ENCODE measurements around the gene SP100.
A peak's percentile ranks its signal among the peaks of the same experiment; 100 is the strongest.

SP100 gene

GRCh38 chr2:230416061-230416721 is at the start of gene SP100:
SP100 (plus strand) TSS chr2:230416201; CDS start chr2:230416297, 96 bp downstream.
- TF ChIP-seq EP300 (IDR thresholded peaks at IDR 0.05; ENCODE audit: borderline replicate concordance), result no peak
- no peak for TF ChIP-seq TEAD4 (IDR thresholded peaks at IDR 0.05)
- TF ChIP-seq ZBTB7A (IDR thresholded peaks at IDR 0.05; ENCODE audit: low read depth), result no peak
- no peak for TF ChIP-seq CEBPB (IDR thresholded peaks at IDR 0.05)

GRCh38 chr2:230382108-230382507 is 33.9 kb upstream of the SP100 start:
- TF ChIP-seq EGR1 (IDR thresholded peaks at IDR 0.05), result no peak
- no peak for TF ChIP-seq EP300 (IDR thresholded peaks at IDR 0.05; ENCODE audit: borderline replicate concordance)
- TF ChIP-seq TAF1 (IDR thresholded peaks at IDR 0.05; ENCODE audit: low read depth), result no peak
- TF ChIP-seq TCF12 (IDR thresholded peaks at IDR 0.05; ENCODE audit: low read depth), result no peak
- no peak for TF ChIP-seq REST (IDR thresholded peaks at IDR 0.05; ENCODE audit: low read depth)
- TF ChIP-seq USF1 (IDR thresholded peaks at IDR 0.05), result no peak
- no peak for TF ChIP-seq TEAD4 (IDR thresholded peaks at IDR 0.05)
- TF ChIP-seq YY1 (IDR thresholded peaks at IDR 0.05; ENCODE audit: low read depth), result no peak
- no peak for TF ChIP-seq NFIC (IDR thresholded peaks at IDR 0.05)
- TF ChIP-seq FOXM1 (IDR thresholded peaks at IDR 0.05; ENCODE audit: borderline replicate concordance, low read depth), result no peak
- TF ChIP-seq MAX (IDR thresholded peaks at IDR 0.05), result no peak
- no peak for TF ChIP-seq CEBPB (IDR thresholded peaks at IDR 0.05)
- no peak for TF ChIP-seq ZBTB7A (IDR thresholded peaks at IDR 0.05; ENCODE audit: low read depth)
- TF ChIP-seq CREB1 (IDR thresholded peaks at IDR 0.05; ENCODE audit: low read depth), result no peak

GRCh38 chr2:230383453-230383852 is 32.5 kb upstream of the SP100 start:
- peak; percentile 65 for TF ChIP-seq REST (IDR thresholded peaks at IDR 0.05; ENCODE audit: low read depth)
- TF ChIP-seq CEBPB (IDR thresholded peaks at IDR 0.05), result no peak

- TF ChIP-seq RAD21 (IDR thresholded peaks at IDR 0.05; ENCODE audit: low read depth) (no peak), YY1 (IDR thresholded peaks at IDR 0.05; ENCODE audit: low read depth) (no peak), NFIC (IDR thresholded peaks at IDR 0.05) (no peak), EGR1 (IDR thresholded peaks at IDR 0.05) (no peak), CREB1 (IDR thresholded peaks at IDR 0.05; ENCODE audit: low read depth) (no peak), TAF1 (IDR thresholded peaks at IDR 0.05; ENCODE audit: low read depth) (no peak), CEBPB (IDR thresholded peaks at IDR 0.05) (no peak), USF1 (IDR thresholded peaks at IDR 0.05) (no peak), REST (IDR thresholded peaks at IDR 0.05; ENCODE audit: low read depth) (no peak), ZBTB7A (IDR thresholded peaks at IDR 0.05; ENCODE audit: low read depth) (no peak), TEAD4 (IDR thresholded peaks at IDR 0.05) (no peak), EP300 (IDR thresholded peaks at IDR 0.05; ENCODE audit: borderline replicate concordance) (no peak), FOXM1 (IDR thresholded peaks at IDR 0.05; ENCODE audit: borderline replicate concordance, low read depth) (no peak), TCF12 (IDR thresholded peaks at IDR 0.05; ENCODE audit: low read depth) (no peak), MAX (IDR thresholded peaks at IDR 0.05) (no peak)
Observed at GRCh38 chr2:230384986-230385385, 31.0 kb upstream of the SP100 start.

- TF ChIP-seq NFIC (IDR thresholded peaks at IDR 0.05), result no peak
- TF ChIP-seq ZBTB7A (IDR thresholded peaks at IDR 0.05; ENCODE audit: low read depth), result no peak
- TF ChIP-seq CREB1 (IDR thresholded peaks at IDR 0.05; ENCODE audit: low read depth), result no peak
- no peak for TF ChIP-seq REST (IDR thresholded peaks at IDR 0.05; ENCODE audit: low read depth)
- no peak for TF ChIP-seq EP300 (IDR thresholded peaks at IDR 0.05; ENCODE audit: borderline replicate concordance)
- TF ChIP-seq YY1 (IDR thresholded peaks at IDR 0.05; ENCODE audit: low read depth), result no peak
- TF ChIP-seq MAX (IDR thresholded peaks at IDR 0.05), result no peak
- no peak for TF ChIP-seq RAD21 (IDR thresholded peaks at IDR 0.05; ENCODE audit: low read depth)
- TF ChIP-seq TCF12 (IDR thresholded peaks at IDR 0.05; ENCODE audit: low read depth), result no peak
- no peak for TF ChIP-seq CEBPB (IDR thresholded peaks at IDR 0.05)
- no peak for TF ChIP-seq USF1 (IDR thresholded peaks at IDR 0.05)
- no peak for TF ChIP-seq TEAD4 (IDR thresholded peaks at IDR 0.05)
- TF ChIP-seq FOXM1 (IDR thresholded peaks at IDR 0.05; ENCODE audit: borderline replicate concordance, low read depth), result no peak
- no peak for TF ChIP-seq TAF1 (IDR thresholded peaks at IDR 0.05; ENCODE audit: low read depth)
Observed at GRCh38 chr2:230394301-230394700, 21.7 kb upstream of the SP100 start.

Data from Ishikawa (cell line).